Cardiac muscle cell (in vitro differentiated cells and primary cell): Measurements from ENCODE around the gene EOLA1. TPM values are rescaled to one million over a fixed set of nuclear protein-coding genes. Genes with fewer than 3 reads are reported as not detected.

Source experiments
- DNase-seq, 2 donors: peaks; one replicate each; pipeline versions ENCODE4 v3.0.0 to v3.0.0-alpha.2; 2010 to 2017; ENCODE audit warnings: low read depth in 1 of 2, low spot score in 1 of 2
- H3K27ac ChIP-seq: fragments of 200-600 bp; sonication (generic); 2 replicates; pipeline ENCODE4 v1.5.1; 2016
- H3K27me3 ChIP-seq: fragments of 200-600 bp; sonication (generic); 2 replicates; pipeline ENCODE4 v1.6.0; 2016; ENCODE audit warnings: control low read depth
- H3K36me3 ChIP-seq: fragments of 200-600 bp; sonication (generic); 2 replicates; pipeline ENCODE4 v1.5.1; 2016; ENCODE audit warnings: control low read depth
- H3K4me1 ChIP-seq: fragments of 200-600 bp; sonication (generic); 2 replicates; pipeline ENCODE4 v1.8.1; 2017; ENCODE audit warnings: low read depth, mild to moderate bottlenecking, mixed run types
- H3K4me3 ChIP-seq: fragments of 200-600 bp; sonication (generic); 2 replicates; pipeline ENCODE4 v1.5.1; 2016; ENCODE audit warnings: mild to moderate bottlenecking
- H3K9me3 ChIP-seq: fragments of 200-600 bp; sonication (generic); 2 replicates; pipeline ENCODE4 v1.5.1; 2017; ENCODE audit warnings: low read depth, mild to moderate bottlenecking, control low read depth
- polyA plus RNA-seq: library from polyadenylated mRNA; unstranded; fragments of >200 nt; fragmentation: Nextera tagmentation; extraction: Ambion mirVana; gene quantifications from 2 replicates; pipeline ENCODE4 v1.2.1, GENCODE V29; 2016
- total RNA-seq: library from RNA; depleted of rRNA; stranded (reverse); fragments of >200 nt; gene quantifications from 2 replicates; pipeline ENCODE4 v1.2.3, GENCODE V29; 2016
- TF ChIP-seq, protein P1 (sequence below): IDR thresholded peaks from 2 replicates; pipeline ENCODE4 v1.5.1; 2012; ENCODE audit warnings: low read depth, mild to moderate bottlenecking, low read length

Gene EOLA1
- total RNA-seq (15.1 and 21.5 TPM in 2 replicates), polyA plus RNA-seq (14.2 and 18.8 TPM in 2 replicates)

GRCh38 chrX:149540621-149541520, at the start of gene EOLA1:
EOLA1 (plus strand) TSS chrX:149541012; CDS start chrX:149545631, 4,619 bp downstream.
- H3K27ac ChIP-seq: peak within 1 kb of the TSS; percentile 92
- DNase-seq: peak; percentile 88 to 97
- no peaks in the 10 kb centered on the region for H3K4me1 ChIP-seq
- H3K9me3 ChIP-seq: no peaks in the 10 kb centered on the region
- peak within 1 kb of the TSS; percentile 66 for H3K4me3 ChIP-seq
- TF ChIP-seq, protein P1, sequence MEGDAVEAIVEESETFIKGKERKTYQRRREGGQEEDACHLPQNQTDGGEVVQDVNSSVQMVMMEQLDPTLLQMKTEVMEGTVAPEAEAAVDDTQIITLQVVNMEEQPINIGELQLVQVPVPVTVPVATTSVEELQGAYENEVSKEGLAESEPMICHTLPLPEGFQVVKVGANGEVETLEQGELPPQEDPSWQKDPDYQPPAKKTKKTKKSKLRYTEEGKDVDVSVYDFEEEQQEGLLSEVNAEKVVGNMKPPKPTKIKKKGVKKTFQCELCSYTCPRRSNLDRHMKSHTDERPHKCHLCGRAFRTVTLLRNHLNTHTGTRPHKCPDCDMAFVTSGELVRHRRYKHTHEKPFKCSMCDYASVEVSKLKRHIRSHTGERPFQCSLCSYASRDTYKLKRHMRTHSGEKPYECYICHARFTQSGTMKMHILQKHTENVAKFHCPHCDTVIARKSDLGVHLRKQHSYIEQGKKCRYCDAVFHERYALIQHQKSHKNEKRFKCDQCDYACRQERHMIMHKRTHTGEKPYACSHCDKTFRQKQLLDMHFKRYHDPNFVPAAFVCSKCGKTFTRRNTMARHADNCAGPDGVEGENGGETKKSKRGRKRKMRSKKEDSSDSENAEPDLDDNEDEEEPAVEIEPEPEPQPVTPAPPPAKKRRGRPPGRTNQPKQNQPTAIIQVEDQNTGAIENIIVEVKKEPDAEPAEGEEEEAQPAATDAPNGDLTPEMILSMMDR: no peak
- H3K27me3 ChIP-seq: no peaks in the 10 kb centered on the region
- no peaks in the 10 kb centered on the region for H3K36me3 ChIP-seq

DNA sequence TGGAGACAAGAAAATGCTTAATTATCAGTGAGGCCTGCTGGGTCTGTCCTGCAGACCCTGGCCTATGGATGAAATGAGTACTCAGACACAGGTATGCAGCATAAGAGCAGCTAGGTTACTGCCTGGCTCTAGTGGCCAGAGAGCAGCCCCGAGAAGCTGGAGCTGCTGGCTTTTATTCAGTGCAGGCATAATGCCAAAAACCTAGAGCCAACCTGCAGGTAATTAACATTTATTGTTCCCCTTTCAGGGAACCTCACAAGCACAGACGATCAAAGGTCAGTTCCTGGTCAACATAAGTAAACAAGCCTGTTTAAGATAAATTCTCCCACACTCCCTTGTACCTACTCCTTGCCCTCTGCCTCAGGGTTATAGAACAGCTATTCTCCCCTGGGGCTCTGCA, 49.0 kb upstream of the EOLA1 start:
- DNase-seq: no peak
- no peaks in the 10 kb centered on the region for H3K9me3 ChIP-seq

GRCh38 chrX:149493567-149494562, 46.9 kb upstream of the EOLA1 start:
- no peaks in the 10 kb centered on the region for H3K4me1 ChIP-seq
- no peaks in the 10 kb centered on the region for H3K27me3 ChIP-seq
- peaks cover 6% of the 10 kb centered on the region for H3K36me3 ChIP-seq
- peak in 1 of 2 donors; percentile 18 for DNase-seq
- no peaks in the 10 kb centered on the region for H3K9me3 ChIP-seq
- TF ChIP-seq, protein P1: no peak
- no peak overlapping the region for H3K4me3 ChIP-seq
- H3K27ac ChIP-seq: no peak overlapping the region

More for the DNA sequence above, 49.0 kb upstream of the EOLA1 start:
- TF ChIP-seq, protein P1: no peak
- no peaks in the 10 kb centered on the region for H3K4me1 ChIP-seq
- H3K4me3 ChIP-seq: no peak overlapping the region
- H3K27me3 ChIP-seq: no peaks in the 10 kb centered on the region
- no peak overlapping the region for H3K27ac ChIP-seq
- peaks cover 6% of the 10 kb centered on the region for H3K36me3 ChIP-seq

DNA sequence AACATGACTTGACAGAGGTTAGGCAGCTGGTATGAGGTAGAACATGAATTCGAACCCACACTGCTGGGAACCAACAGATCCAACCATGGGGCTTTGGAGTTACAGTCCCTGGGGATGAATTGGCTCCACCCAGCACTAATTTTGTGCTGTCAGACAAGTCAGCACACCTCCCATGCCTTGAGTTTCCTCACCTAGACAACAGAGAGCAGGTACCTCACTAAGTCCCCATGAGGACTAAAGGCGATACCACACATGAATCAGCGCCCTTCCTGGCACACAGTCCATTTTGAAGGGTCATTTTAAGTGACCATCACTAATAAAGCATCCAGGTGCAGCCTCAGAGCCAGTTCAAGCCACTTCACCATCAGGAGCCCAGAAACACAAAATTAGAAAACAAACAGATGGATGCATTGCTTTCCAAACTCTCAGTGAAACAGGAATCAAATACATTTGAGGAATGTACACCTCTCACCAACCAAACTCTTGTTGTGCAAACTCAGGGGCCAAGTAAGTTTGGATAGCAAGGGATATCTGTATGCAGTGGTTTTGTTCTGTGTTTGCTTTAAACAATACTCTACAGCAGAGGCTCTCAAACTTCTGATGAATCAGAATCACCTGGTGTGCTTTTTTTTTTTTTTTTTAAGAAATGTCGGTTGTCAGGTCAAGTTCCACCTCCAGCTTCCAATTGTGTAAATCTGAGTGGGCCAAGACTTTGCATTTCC, 45.8 kb upstream of the EOLA1 start:
- Histone ChIP-seq H3K4me3 (no peak overlapping the region), H3K27me3 (no peaks in the 10 kb centered on the region), H3K9me3 (no peaks in the 10 kb centered on the region), H3K36me3 (peaks cover 2% of the 10 kb centered on the region), H3K27ac (no peak overlapping the region), H3K4me1 (no peaks in the 10 kb centered on the region)
- no peak for DNase-seq
- TF ChIP-seq, protein P1: no peak
